ENCODE data around the gene PSD2.

The PSD2 gene

GRCh38 chr5:139838381-139839197 is 43.0 kb downstream of the PSD2 start:
- no peak for TF ChIP-seq EZH2phosphoT487 (conservative IDR thresholded peaks at IDR 0.05; ENCODE audit: low read length)
- TF ChIP-seq, protein P1, sequence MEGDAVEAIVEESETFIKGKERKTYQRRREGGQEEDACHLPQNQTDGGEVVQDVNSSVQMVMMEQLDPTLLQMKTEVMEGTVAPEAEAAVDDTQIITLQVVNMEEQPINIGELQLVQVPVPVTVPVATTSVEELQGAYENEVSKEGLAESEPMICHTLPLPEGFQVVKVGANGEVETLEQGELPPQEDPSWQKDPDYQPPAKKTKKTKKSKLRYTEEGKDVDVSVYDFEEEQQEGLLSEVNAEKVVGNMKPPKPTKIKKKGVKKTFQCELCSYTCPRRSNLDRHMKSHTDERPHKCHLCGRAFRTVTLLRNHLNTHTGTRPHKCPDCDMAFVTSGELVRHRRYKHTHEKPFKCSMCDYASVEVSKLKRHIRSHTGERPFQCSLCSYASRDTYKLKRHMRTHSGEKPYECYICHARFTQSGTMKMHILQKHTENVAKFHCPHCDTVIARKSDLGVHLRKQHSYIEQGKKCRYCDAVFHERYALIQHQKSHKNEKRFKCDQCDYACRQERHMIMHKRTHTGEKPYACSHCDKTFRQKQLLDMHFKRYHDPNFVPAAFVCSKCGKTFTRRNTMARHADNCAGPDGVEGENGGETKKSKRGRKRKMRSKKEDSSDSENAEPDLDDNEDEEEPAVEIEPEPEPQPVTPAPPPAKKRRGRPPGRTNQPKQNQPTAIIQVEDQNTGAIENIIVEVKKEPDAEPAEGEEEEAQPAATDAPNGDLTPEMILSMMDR (IDR thresholded peaks at IDR 0.05; ENCODE audit: insufficient read depth, low read length, poor library complexity, severe bottlenecking): no peak
- Histone ChIP-seq H3K9ac (ENCODE audit: low read length) (no peak overlapping the region), H2AFZ (ENCODE audit: low read depth, low read length, severe bottlenecking) (no peak overlapping the region), H4K20me1 (ENCODE audit: low read depth, low read length) (no peaks in the 10 kb centered on the region), H3K4me2 (ENCODE audit: low read depth, low read length, poor library complexity, severe bottlenecking) (no peak overlapping the region), H3K4me3 (ENCODE audit: insufficient read depth, low read length, poor library complexity, severe bottlenecking) (no peak overlapping the region), H3K9me2 (replicated peaks; ENCODE audit: insufficient read depth, low read length) (no peaks in the 10 kb centered on the region), H3K27ac (ENCODE audit: low read depth, low read length) (no peak overlapping the region), H3K79me2 (ENCODE audit: insufficient read depth, low read length) (no peaks in the 10 kb centered on the region), H3F3A (ENCODE audit: insufficient read depth) (no peaks in the 10 kb centered on the region), H3K9me3 (ENCODE audit: insufficient read depth, low read length) (no peaks in the 10 kb centered on the region), H3K27me3 (ENCODE audit: low read length) (no peaks in the 10 kb centered on the region), H3K36me3 (ENCODE audit: low read length) (no peaks in the 10 kb centered on the region)

DNA sequence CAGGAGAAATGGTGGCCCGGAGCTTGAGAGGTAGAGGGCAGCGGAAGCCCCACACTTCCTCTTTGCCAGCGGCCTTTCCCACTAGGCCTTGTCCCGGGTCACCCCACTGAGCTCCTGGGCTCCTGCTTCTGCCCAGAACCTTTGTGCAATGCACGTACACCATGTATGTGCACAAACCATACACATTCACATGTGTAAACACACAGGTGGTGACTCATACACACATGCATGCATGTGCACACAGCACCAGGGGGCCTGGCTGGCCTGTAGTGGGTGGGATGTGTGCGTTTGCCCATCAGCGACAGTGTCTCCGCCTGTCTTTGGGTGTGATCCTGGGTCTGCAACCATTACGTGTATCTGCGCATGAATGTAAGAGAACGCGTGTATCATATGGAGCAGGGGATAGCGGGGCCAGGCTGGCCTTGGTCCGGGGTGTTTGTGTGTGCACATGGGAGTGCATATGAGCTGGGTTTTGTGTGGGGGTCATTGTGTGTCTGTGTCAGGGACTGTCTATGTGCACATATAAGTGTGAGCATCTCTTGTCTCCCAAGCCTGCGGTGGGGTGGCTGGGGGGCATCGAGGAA is 43.7 kb downstream of the PSD2 start:
- Histone ChIP-seq H3K9me3 (ENCODE audit: insufficient read depth, low read length) (no peaks in the 10 kb centered on the region), H3K4me3 (ENCODE audit: insufficient read depth, low read length, poor library complexity, severe bottlenecking) (no peak overlapping the region), H3K27ac (ENCODE audit: low read depth, low read length) (no peak overlapping the region), H3K79me2 (ENCODE audit: insufficient read depth, low read length) (no peaks in the 10 kb centered on the region), H3K27me3 (ENCODE audit: low read length) (no peaks in the 10 kb centered on the region), H3K9ac (ENCODE audit: low read length) (no peak overlapping the region), H3K9me2 (replicated peaks; ENCODE audit: insufficient read depth, low read length) (no peaks in the 10 kb centered on the region), H3K36me3 (ENCODE audit: low read length) (no peaks in the 10 kb centered on the region), H4K20me1 (ENCODE audit: low read depth, low read length) (no peaks in the 10 kb centered on the region), H3K4me2 (ENCODE audit: low read depth, low read length, poor library complexity, severe bottlenecking) (no peak overlapping the region), H3F3A (ENCODE audit: insufficient read depth) (no peaks in the 10 kb centered on the region), H2AFZ (ENCODE audit: low read depth, low read length, severe bottlenecking) (no peak overlapping the region)
- TF ChIP-seq, protein P1 (IDR thresholded peaks at IDR 0.05; ENCODE audit: insufficient read depth, low read length, poor library complexity, severe bottlenecking): no peak
- TF ChIP-seq EZH2phosphoT487 (conservative IDR thresholded peaks at IDR 0.05; ENCODE audit: low read length): no peak

GRCh38 chr5:139839918-139840317 is 44.3 kb downstream of the PSD2 start:
- no peaks in the 10 kb centered on the region for H3K36me3 ChIP-seq (ENCODE audit: low read length)
- no peaks in the 10 kb centered on the region for H3K79me2 ChIP-seq (ENCODE audit: insufficient read depth, low read length)
- no peaks in the 10 kb centered on the region for H3F3A ChIP-seq (ENCODE audit: insufficient read depth)
- H3K27ac ChIP-seq (ENCODE audit: low read depth, low read length): no peak overlapping the region
- H3K4me2 ChIP-seq (ENCODE audit: low read depth, low read length, poor library complexity, severe bottlenecking): no peak overlapping the region
- H2AFZ ChIP-seq (ENCODE audit: low read depth, low read length, severe bottlenecking): no peak overlapping the region
- TF ChIP-seq, protein P1 (IDR thresholded peaks at IDR 0.05; ENCODE audit: insufficient read depth, low read length, poor library complexity, severe bottlenecking): no peak
- no peak for TF ChIP-seq EZH2phosphoT487 (conservative IDR thresholded peaks at IDR 0.05; ENCODE audit: low read length)
- no peaks in the 10 kb centered on the region for H3K27me3 ChIP-seq (ENCODE audit: low read length)
- H4K20me1 ChIP-seq (ENCODE audit: low read depth, low read length): no peaks in the 10 kb centered on the region
- H3K9me3 ChIP-seq (ENCODE audit: insufficient read depth, low read length): no peaks in the 10 kb centered on the region
- no peaks in the 10 kb centered on the region for H3K9me2 ChIP-seq (replicated peaks; ENCODE audit: insufficient read depth, low read length)
- no peak overlapping the region for H3K4me3 ChIP-seq (ENCODE audit: insufficient read depth, low read length, poor library complexity, severe bottlenecking)
- no peak overlapping the region for H3K9ac ChIP-seq (ENCODE audit: low read length)
